ENCODE measurements around the gene MTLN.
"Not testable (repeated sequence)": the region's sequence is repeated elsewhere in the genome, so short reads cannot be mapped to it uniquely, and the experiment has no call there.

Gene MTLN

DNA sequence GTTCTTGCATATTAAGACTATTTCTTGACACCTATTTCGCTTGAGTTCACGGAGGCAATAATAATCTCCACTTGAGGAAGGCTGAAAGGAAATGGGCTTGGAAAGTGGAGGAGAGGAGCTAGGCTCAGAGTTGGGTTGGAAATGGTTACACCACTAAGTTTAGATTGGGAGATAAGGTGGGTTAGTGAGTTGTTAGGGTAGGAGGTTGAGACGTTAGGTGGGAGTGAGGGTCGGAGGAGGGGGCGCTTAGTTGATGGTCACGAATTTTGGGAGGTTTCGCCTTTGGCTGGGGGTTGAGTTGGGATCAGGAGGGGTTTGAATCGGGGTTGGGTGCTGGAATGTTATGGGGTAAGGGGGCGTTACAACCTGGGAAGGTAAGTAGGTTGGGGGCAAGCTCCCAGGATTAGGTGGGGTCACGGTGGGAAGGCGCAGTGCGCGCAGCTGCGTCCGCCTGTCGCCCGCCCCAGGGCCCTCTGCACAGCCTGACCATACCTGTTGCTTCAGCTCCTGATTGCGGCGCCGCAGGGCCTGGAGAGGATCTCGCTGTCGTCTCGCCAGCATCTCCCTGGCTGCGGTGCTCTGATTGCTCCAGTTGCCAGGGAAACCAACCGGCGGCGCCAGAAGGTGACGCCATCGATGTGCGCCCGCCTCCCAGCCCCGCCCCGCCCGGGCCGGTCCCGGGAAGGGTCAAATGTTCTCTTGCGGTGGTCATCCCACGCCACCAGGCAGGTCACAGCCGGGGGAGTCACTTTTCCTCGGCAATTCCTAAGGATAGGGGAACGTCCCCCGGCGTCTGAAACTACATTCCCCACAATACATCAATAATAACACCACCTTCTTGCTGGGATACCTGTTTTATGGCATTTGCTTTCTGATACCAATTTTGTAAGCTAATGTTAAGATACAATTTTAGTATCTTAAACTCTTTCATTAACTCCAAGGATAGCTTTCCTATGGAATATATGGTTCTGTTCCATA is 7.7 kb downstream of the MTLN start, which contains the start of gene NPHP1:
NPHP1 (minus strand) TSS at position 606 of the 978 bp plus-strand sequence; CDS start at position 561, 45 bp downstream.
- peak; percentile 94 for DNase-seq (ENCODE audit: low spot score)

DNA sequence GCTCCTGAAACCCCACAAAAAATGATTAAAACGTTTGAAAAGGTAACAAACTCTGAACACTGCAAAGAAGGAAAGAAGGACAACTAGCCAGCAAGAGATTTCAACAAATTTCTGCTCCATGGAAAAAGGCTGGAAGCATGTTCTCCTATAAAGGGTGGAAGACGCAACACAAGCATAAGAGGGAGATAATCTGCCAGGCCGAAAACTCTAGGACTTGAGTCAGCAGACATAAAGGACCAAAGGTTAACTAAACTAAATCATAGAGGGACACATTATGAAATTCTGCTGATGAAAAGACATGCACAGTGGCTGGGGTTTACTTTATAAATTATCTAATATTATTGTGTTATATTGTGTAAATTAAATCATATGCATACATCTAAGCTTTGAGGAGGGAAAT is 14.3 kb downstream of the MTLN start:
- DNase-seq (ENCODE audit: low spot score) = no peak
- no peak for TF ChIP-seq CTCF (IDR thresholded peaks at IDR 0.05; ENCODE audit: extremely low read depth, missing control alignments)

More for the DNA sequence above, 7.7 kb downstream of the MTLN start, which contains the start of gene NPHP1:
- no peak for TF ChIP-seq CTCF (IDR thresholded peaks at IDR 0.05; ENCODE audit: extremely low read depth, missing control alignments)

DNA sequence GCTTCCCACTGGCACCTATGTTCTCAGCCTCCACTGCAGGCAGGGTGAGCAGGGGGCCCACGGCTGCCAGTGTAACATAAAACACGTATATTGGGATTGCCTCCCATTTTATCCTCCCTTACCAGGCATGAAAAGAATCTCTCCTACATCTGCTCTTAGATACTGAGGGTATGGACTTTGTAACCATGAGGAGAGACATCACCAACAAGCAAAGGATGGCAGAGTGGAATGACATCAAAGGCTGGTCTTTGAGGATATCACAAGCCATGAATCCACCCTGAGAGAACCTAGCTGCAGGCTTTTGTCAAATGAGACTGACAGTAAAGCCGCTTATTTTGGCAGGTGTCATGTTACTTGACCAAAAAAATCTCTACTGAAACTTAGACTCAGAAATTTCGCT is 14.9 kb downstream of the MTLN start:
- DNase-seq (ENCODE audit: low spot score) = no peak
- TF ChIP-seq CTCF (IDR thresholded peaks at IDR 0.05; ENCODE audit: extremely low read depth, missing control alignments) = no peak

GRCh38 chr2:110190169-110190568 is 22.2 kb downstream of the MTLN start:
- not testable (repeated sequence) for DNase-seq (ENCODE audit: low spot score)

GRCh38 chr2:110182449-110182848 is 29.9 kb downstream of the MTLN start:
- DNase-seq (ENCODE audit: low spot score) = no peak
- TF ChIP-seq CTCF (IDR thresholded peaks at IDR 0.05; ENCODE audit: extremely low read depth, missing control alignments) = no peak

DNA sequence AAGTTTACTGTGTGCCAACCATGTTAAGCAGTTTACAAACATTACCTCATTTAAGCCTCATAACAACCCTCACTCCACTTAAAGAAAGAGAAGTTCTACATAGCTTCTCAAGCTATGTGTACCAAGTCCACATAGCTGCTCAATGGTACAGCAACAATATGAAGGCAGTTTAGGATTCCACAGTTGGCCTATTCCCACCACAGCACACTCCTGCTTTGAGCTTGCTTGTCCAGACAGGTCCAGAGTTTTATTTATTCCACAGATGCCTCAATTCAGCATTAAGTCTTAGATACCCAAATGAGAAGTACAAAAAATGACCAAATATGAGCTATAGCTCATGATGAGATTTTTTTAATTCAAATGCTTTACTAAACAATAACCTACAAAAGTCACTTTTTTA is 32.3 kb downstream of the MTLN start:
- no peak for DNase-seq (ENCODE audit: low spot score)
- no peak for TF ChIP-seq CTCF (IDR thresholded peaks at IDR 0.05; ENCODE audit: extremely low read depth, missing control alignments)

GRCh38 chr2:110173523-110173922 is 38.8 kb downstream of the MTLN start:
- no peak for DNase-seq (ENCODE audit: low spot score)

More at GRCh38 chr2:110173523-110173922, 38.8 kb downstream of the MTLN start:
- no peak for TF ChIP-seq CTCF (IDR thresholded peaks at IDR 0.05; ENCODE audit: extremely low read depth, missing control alignments)

Data from GM20000 (cell line).